Measurements from ENCODE around the gene MEPCE.

The MEPCE gene

DNA sequence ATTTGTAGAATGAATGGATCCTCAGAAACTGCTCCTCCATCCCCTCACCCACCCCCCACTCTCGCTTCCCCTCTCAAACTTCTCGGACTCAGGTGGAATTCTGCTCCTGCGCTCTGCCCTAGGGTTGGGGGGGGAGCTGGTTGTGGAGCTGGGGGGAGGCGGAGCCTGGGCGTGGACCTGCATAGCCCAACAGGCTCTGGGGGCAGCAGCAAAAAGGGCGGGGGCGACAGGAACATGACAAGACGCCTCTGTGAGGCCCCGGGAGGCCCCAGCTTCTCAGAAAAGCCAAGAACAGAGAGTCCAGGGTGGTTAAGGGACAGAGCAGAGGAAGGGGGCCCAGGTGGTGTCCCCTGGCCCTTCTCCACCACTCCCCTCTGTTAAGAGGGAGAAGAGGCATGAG is 45.9 kb downstream of the MEPCE start:
- Histone ChIP-seq H3K9ac (ENCODE audit: low read length) (no peak overlapping the region), H3K4me2 (ENCODE audit: low read depth, low read length) (no peak overlapping the region), H3F3A (ENCODE audit: insufficient read depth, low read length) (peaks cover 3% of the 10 kb centered on the region), H3K27ac (ENCODE audit: low read length) (no peak overlapping the region), H3K4me1 (ENCODE audit: low read length) (peaks cover 8% of the 10 kb centered on the region; the same call in 1 of the 2 replicates), H3K4me3 (ENCODE audit: low read length) (no peak overlapping the region), H3K36me3 (replicated peaks; ENCODE audit: insufficient read depth, low read length) (no peaks in the 10 kb centered on the region), H3K9me3 (replicated peaks; ENCODE audit: insufficient read depth, low read length) (no peaks in the 10 kb centered on the region), H4K20me1 (ENCODE audit: insufficient read depth, low read length) (no peaks in the 10 kb centered on the region), H2AFZ (ENCODE audit: low read length) (no peak overlapping the region), H3K9me2 (replicated peaks; ENCODE audit: insufficient read depth, low read length) (no peaks in the 10 kb centered on the region), H3K79me2 (ENCODE audit: low read length) (peaks cover 40% of the 10 kb centered on the region), H3K27me3 (replicated peaks; ENCODE audit: insufficient read depth, low read length) (no peaks in the 10 kb centered on the region)
- DNase-seq, result no peak
- no peak for TF ChIP-seq EZH2 (optimal IDR thresholded peaks at IDR 0.05; ENCODE audit: low read depth, low read length)
- TF ChIP-seq, protein P1, sequence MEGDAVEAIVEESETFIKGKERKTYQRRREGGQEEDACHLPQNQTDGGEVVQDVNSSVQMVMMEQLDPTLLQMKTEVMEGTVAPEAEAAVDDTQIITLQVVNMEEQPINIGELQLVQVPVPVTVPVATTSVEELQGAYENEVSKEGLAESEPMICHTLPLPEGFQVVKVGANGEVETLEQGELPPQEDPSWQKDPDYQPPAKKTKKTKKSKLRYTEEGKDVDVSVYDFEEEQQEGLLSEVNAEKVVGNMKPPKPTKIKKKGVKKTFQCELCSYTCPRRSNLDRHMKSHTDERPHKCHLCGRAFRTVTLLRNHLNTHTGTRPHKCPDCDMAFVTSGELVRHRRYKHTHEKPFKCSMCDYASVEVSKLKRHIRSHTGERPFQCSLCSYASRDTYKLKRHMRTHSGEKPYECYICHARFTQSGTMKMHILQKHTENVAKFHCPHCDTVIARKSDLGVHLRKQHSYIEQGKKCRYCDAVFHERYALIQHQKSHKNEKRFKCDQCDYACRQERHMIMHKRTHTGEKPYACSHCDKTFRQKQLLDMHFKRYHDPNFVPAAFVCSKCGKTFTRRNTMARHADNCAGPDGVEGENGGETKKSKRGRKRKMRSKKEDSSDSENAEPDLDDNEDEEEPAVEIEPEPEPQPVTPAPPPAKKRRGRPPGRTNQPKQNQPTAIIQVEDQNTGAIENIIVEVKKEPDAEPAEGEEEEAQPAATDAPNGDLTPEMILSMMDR (IDR thresholded peaks at IDR 0.05; ENCODE audit: low read length), result no peak
- TF ChIP-seq EZH2phosphoT487 (IDR thresholded peaks at IDR 0.05; ENCODE audit: low read length), result no peak

DNA sequence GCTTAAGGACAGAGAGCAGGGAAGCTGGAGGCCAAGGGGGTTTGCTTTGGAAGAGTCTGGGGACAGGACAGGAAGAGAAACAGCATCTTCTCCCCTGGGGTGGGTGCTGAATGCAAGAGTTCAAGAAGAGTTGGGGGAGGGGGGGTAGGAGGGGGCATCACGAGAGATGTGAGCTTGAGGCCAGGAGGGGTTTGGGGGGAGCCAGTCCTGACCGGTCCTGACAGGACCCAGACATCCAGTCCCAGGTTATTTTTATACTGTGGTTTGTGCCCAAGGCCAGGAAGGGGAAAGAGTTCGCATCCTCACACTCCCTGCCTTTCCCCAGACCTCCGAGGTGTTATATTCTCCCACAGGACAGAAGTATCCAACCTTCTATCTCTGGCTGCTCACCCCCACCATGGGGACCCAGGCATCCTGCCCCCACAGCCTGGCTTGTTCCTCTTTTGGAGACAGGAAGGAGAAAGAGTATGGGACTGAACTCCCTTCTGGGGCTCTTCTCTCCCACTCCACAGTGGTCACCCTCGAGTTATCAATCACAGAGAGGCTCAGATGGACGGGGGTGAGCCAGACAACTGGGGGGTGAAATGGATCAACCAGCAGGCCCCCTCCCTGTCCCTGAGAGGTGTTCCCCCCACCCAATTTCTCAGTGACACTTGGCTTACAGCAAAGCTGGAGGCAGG is 46.6 kb downstream of the MEPCE start:
- no peak overlapping the region for H3K4me3 ChIP-seq (ENCODE audit: low read length)
- H3F3A ChIP-seq (ENCODE audit: insufficient read depth, low read length), result peaks cover 3% of the 10 kb centered on the region
- no peak overlapping the region for H3K27ac ChIP-seq (ENCODE audit: low read length)
- no peaks in the 10 kb centered on the region for H3K9me2 ChIP-seq (replicated peaks; ENCODE audit: insufficient read depth, low read length)
- H3K4me1 ChIP-seq (ENCODE audit: low read length), result peaks cover 8% of the 10 kb centered on the region; the same call in 1 of the 2 replicates
- H3K27me3 ChIP-seq (replicated peaks; ENCODE audit: insufficient read depth, low read length), result no peaks in the 10 kb centered on the region
- H3K9me3 ChIP-seq (replicated peaks; ENCODE audit: insufficient read depth, low read length), result no peaks in the 10 kb centered on the region
- DNase-seq, result no peak
- peak overlapping the region; percentile 61; the same call in 1 of the 2 replicates for H3K4me2 ChIP-seq (ENCODE audit: low read depth, low read length)
- no peaks in the 10 kb centered on the region for H3K36me3 ChIP-seq (replicated peaks; ENCODE audit: insufficient read depth, low read length)
- TF ChIP-seq, protein P1 (IDR thresholded peaks at IDR 0.05; ENCODE audit: low read length), result no peak
- TF ChIP-seq EZH2 (optimal IDR thresholded peaks at IDR 0.05; ENCODE audit: low read depth, low read length) (no peak), EZH2phosphoT487 (IDR thresholded peaks at IDR 0.05; ENCODE audit: low read length) (no peak)
- no peak overlapping the region for H2AFZ ChIP-seq (ENCODE audit: low read length)
- no peaks in the 10 kb centered on the region for H4K20me1 ChIP-seq (ENCODE audit: insufficient read depth, low read length)
- peaks cover 40% of the 10 kb centered on the region for H3K79me2 ChIP-seq (ENCODE audit: low read length)
- H3K9ac ChIP-seq (ENCODE audit: low read length), result no peak overlapping the region

DNA sequence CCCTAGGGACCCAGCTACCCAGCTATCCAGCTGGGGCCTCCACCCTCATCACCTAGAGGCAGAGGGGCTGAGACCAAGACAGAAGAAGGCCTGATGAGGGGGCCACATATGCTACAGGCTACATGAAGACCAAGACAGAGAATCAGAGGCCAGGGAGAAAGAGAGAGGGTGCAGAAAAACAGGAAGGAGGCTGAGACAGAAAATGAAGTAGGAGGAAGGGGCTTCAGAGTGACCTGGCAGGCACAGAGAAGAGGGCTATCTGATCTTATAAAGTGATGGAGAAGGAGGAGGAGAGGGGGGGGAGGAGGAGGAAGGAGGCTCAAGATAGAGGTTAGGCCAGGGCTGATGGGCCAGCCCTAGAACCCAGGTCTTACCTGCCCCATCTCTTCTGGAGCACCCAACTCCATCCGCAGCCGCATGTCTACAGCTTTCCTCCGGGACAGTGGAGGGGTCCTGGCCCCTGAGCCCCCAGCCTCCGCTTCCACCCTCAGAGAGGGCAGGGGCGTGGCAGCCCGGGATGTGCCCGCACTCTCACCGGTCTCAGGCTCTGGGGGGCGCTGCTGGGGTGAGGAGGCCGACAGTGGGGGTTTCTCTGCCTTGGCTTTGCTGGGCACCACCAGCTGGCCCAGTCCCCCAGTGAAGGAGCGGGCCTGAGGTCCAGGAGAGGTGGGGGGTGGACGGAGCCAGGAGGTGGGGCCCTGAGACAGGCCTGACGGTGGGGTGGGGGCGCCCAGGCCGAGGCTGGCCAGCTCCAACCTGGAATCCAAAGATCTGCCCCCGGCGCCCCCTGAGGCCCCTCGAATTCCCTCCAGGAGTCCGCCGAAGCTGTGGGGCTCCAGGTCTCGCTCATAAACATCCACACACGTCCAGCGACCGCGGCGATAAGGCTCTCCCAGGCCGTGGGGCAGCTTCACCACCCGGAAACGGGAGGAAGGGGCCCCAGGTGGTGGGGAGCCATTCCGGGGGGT is 47.6 kb downstream of the MEPCE start:
- no peak for DNase-seq
- no peaks in the 10 kb centered on the region for H4K20me1 ChIP-seq (ENCODE audit: insufficient read depth, low read length)
- H3K4me3 ChIP-seq (ENCODE audit: low read length), result peak overlapping the region; percentile 92
- no peaks in the 10 kb centered on the region for H3K9me3 ChIP-seq (replicated peaks; ENCODE audit: insufficient read depth, low read length)
- peak overlapping the region; percentile 61 for H3K4me2 ChIP-seq (ENCODE audit: low read depth, low read length)
- no peaks in the 10 kb centered on the region for H3K27me3 ChIP-seq (replicated peaks; ENCODE audit: insufficient read depth, low read length)
- H3K4me1 ChIP-seq (ENCODE audit: low read length), result peaks cover 8% of the 10 kb centered on the region
- peak overlapping the region; percentile 78; the same call in 1 of the 2 replicates for H3K9ac ChIP-seq (ENCODE audit: low read length)
- peaks cover 40% of the 10 kb centered on the region for H3K79me2 ChIP-seq (ENCODE audit: low read length)
- peaks cover 3% of the 10 kb centered on the region; the same call in 1 of the 2 replicates for H3F3A ChIP-seq (ENCODE audit: insufficient read depth, low read length)
- H3K9me2 ChIP-seq (replicated peaks; ENCODE audit: insufficient read depth, low read length), result no peaks in the 10 kb centered on the region
- H2AFZ ChIP-seq (ENCODE audit: low read length), result no peak overlapping the region
- no peaks in the 10 kb centered on the region for H3K36me3 ChIP-seq (replicated peaks; ENCODE audit: insufficient read depth, low read length)
- no peak overlapping the region for H3K27ac ChIP-seq (ENCODE audit: low read length)
- no peak for TF ChIP-seq EZH2 (optimal IDR thresholded peaks at IDR 0.05; ENCODE audit: low read depth, low read length)
- TF ChIP-seq, protein P1 (IDR thresholded peaks at IDR 0.05; ENCODE audit: low read length), result peak; percentile 17
